DMS114 treated with DMSO at 0.1 percent for 48 hours (cell line): ENCODE results near the gene MYH13.

Experiments used
- DNase-seq: peaks from one replicate; lab custom pipeline; 2025; ENCODE audit not compliant: unreplicated experiment; lab: John Stamatoyannopoulos, UW

The MYH13 gene

GRCh38 chr17:10372906-10373305, at the start of gene MYH13:
TSS of gene MYH13 (minus strand) at chr17:10373006. CDS start at chr17:10364530, 8,476 bp downstream.
- no peak for DNase-seq

DNA sequence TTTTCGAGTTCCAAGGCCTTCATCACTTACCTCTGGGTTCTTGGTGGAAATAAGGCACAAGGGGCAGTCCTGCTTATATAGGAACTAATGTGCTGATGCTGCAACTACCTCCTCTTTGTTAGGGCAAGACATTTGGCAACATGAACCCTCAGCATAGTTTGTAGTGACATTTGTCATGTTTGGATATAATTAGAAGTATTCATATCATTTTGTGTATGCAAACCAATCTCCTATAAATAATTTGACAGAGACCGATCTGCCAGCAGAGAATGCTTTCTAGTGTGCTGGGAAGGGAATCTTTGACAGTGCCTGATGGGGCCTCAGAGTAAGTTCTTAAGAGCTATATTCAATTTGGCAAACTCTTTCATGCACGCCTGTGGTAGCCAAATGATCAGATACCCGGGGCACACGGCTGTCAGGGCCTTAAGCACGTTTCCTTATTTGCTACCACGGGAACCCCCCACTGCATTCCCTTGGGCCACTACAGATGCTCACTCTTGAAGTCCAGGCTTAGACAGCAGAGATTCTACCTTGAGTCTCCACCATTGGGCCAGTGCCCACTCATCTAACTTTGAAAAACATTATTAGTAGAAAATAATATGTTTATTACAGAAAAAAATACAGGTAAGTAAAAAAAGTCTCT, 49.2 kb upstream of the MYH13 start, which contains the start of gene MYH8:
TSS of gene MYH8 (minus strand) at position 51 of the 643 bp plus-strand sequence. CDS start 1,723 bp downstream, outside the sequence.
- DNase-seq = no peak

DNA sequence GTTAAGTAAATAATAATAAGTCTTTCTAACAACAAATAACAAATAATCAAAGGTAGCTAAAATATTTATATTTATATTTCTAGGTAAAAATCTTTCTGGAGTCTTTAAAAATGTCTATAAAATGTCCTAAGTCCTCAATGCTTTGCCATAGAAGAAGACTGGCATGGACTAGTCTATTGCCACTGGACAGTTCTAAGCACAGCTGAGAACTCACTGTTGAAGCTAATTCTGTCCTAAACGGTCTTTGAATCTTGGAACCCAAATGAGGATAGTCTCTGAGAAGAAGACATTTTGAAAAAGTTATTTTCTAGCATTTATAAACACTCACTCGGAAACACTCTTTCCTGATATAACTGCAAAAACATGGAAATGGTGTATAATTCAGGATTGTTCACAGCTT, 48.4 kb upstream of the MYH13 start:
- DNase-seq = no peak

DNA sequence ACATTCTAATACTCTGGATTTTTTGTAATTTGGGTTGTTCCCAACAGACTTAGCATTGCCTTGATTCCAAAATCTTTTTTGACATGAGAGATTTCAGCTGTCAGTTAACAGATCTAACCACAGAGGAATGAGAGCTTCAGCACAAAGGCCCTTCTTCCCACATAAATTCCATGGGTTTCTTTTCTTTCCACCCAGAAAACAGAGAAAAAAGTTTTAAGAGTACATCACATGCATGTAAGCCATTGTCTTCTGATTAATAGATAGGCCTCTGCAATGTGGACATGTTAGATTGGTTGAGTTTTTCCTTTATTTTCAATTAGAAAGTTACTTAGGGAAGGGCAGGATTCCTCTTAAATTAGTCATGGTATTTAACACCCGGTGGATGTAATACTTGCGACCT, 48.0 kb upstream of the MYH13 start:
- DNase-seq = no peak

DNA sequence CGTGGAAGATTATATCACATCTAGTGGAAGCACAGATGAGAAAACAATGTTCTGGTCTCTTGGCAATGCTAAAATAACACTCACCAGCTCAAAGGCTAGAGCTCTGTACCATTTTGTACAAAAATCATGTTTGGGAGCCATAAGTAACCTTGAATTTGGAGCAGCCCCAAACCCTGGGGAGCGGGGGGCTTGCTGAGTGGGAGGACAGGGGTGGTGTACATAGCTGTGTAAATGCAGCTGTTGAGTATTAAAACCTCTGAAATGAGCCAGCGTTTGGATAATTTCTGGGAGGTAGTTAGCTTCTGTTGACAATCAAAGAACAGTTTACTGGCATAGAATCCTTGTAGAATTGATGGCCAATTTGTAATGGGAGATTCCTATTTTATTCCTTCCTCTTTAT, 44.6 kb upstream of the MYH13 start:
- DNase-seq = no peak

DNA sequence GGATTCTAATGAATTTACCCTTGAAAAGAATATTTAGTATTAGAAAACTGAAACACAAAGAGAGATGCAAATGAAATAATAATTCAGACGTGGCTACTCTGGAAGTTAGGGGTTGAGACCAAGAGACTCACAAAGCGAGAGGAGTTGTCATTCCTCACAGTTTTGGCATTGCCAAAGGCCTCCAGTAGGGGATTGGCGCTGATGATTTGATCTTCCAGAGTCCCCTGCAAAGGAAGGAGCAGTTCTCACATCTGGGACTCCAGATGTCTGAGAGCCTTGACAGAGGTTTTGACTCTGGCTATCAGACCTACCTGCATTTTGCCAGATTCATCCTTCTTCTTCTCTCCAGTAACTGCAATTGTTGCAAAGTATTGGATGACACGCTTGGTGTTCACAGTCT, 42.4 kb upstream of the MYH13 start:
- no peak for DNase-seq

DNA sequence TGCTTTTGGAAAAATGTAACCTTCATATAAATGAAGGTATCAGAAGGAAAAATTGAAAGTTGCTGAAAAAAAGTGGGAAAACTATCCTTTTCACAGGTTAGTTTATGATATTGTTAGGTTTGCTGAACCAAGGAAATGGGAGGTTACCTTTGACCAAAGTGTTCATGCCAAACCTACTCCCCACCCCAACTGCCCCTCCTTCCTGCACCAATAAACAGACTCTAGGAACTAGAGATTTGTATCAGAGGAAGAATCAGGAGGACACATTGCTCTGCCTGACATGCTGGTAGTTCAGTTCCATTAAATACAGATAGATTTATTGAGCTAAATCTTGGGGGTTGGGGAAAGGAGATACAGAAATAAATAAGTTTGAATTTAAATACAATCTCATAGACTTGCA, 30.8 kb upstream of the MYH13 start:
- no peak for DNase-seq

DNA sequence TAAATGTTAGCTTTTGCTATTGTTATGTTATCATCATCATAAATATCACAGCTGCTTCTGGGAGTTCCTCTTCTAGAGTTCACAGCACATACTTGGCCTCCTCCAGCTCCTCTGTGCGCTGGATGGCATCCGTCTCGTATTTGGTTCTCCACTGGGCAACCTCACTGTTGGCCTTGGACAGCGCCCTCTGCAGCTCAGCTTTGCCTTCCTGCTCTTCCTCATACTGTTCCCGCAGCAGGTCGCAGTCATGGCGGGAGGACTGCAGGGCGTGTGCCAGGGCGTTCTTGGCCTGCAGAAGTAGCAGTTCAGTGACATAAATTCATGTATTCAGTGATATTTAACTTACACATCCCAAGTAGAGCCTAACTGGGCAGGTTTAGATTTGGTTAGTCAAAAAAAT, 25.5 kb upstream of the MYH13 start:
- no peak for DNase-seq

DNA sequence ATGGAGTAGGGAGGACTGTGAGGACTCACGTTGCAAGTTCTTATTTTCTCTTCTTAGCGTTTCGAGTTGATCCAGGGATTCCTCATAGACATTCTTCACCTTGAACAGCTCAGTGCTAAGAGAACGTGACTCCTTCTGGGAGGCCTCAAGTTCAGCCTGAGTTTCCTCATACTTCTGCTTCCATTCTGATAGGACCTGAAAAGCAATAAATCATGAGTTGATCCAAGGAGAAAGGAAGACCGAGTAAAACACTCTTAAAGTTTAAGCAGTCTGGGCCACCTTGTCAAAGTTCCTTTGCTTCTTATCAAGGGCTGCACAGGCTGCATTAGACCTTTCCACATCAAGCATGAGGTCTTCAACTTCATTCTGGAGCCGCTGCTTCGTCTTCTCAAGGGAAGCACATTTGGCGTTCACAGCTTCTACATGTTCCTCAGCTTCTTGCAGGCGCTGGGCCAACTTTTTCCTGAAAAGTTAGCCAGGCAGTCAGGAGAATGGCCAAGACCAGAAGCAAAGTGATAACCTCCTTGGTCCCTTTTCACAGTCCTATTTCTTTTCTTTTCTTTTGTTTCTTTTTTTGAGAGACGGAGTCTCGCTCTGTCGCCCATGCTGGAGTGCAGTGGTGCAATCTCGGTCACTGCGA, 23.8 kb upstream of the MYH13 start:
- no peak for DNase-seq

DNA sequence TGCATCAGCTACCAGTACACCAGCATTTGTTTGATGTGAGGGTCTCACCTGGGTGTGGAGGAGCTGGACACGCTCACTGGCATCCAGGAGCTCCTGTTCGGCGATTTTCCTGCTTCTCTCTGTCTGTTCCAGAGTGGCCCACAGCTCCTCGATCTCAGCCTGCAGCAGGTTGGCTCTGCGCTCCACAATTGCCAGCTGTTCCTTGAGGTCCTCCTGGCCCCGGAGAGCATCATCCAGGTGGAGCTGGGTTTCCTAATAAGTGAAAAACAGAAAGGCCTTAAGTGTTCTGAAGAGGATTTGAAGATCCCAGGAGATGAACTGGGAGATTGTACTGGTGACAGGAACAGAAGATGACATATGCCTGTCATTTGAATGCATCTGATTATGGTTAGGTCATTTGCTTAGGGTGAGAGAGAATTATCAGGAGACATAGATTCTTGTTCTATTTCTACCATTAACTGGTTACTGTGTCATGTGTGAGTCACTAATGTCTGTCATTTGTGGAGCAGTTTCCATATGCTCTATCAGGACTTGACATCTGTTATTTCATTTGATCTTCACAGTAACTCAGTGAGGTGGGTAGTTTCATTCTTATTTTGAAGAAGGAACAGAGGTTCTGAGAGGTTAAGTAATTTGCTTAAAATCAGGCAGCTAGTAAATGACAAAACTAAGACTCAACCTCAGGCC, 21.5 kb upstream of the MYH13 start:
- DNase-seq = no peak

DNA sequence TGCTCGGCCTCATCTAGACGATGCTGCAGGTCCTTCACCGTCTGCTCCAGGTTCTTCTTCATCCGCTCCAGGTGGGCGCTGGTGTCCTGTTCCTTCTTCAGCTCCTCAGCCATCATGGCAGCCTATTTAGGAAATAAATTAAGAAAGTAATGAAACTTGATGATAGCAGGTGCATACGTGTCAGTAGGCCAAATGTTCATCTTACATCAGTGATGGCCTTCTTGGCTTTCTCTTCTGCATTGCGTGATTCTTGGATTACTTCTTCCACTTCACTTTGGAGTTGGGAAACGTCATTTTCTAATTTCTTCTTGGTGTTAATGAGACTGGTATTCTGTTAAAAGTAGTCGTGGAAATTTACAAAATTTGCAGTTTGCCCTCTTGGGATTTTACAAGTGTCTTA, 20.1 kb upstream of the MYH13 start:
- DNase-seq = no peak

- DNase-seq = no peak
Measured at GRCh38 chr17:10385871-10386270, 13.1 kb upstream of the MYH13 start.

GRCh38 chr17:10384175-10384574, 11.4 kb upstream of the MYH13 start:
- DNase-seq = no peak

DNA sequence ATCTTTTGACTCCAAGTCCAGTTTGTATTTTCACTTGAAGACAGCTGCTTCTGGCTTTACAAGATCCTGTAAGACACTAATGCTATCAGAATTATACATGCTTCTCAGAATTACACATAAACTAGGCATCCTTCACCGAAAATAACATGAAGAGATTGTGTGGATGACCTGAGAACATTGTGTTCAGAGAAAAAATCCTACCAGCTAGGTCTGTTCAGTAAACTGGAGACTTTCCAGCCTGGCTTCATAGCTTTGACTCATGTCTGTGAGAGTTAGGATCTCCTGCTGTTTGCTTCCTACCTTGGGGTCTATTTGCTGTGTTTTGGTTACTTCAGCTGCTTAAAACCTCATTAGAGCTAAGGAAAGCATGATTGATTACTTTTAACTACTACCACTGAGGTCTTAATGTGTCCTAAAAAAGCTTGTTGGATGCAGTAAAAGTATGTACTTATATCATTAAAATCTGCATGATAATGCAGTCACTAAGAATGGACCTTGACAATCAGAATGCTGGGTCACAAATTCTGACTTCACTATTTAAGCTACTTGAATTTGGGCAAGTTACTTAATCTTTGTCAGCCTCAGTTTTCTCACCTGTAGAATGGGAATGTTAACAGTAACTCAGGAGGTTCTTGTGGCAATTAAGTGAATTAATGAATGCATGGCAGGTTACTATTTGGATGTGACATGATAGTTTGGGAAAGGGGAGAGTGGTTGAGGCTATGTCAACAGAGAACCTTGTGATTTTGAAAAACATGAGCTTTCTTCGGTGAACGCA, 8.0 kb upstream of the MYH13 start:
- no peak for DNase-seq

DNA sequence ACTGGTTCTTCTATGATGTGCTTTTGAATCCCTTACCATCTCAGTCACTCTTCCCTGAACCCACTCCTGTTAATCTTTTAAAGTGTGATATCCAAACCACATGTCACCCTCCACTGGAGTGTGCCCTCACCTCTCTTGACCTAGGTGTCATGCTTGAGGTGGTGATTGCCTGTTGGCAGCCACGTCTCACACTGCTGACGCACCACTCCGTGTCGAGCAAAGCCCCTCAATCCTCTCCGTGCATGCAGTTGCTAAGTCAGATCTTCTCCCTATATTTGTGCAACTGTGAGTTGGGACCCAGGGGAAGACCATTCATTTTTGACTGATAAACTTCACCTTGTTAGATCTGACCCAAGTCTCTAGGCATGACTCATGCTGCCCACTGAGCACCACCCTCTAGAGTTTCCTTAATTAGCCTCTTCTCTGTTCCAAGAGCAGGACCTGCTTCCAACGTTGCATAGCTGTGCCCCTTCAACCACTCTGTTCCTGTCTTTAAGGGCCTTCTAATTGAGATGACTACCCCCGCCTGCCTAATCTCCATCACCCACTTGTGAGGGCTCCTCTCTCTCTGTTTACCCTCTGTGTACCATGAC, 2.7 kb downstream of the MYH13 start:
- no peak for DNase-seq

DNA sequence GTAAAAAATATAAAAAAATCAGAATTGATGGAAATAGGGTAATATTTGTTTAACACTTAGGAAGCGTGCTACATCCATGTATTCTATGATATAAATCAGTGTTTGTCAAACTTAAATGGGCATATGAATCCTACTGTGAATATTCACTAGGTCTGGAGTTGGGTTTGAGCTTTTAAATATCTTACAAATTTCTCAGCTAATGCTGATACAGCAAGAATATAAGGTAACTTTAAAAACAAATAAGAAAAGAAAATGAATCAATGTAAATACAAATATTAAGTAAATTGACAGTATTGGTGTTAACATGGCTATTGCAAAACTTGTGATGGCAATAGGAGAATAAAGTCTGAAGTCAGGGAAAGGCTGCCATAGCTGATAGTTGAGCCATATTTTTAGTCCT, 3.6 kb downstream of the MYH13 start:
- DNase-seq = no peak

DNA sequence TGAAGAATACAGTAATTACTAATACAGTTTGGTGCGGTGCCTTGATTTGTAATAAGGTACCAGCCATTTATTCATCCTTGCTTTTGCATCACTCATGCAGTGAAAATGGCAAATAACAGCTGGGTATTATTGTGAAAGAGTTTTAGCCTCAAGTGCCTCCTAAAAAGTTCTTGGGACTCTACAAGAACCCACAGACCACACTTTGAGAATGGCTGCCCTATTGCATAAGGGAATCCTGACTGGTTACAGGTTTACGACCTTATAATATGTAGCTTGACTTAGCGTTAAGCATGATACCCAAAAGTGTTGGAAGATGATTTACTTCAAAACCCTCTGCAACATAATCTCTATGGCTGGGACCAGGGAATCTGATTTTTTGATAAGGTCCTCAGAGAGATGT, 4.2 kb downstream of the MYH13 start:
- no peak for DNase-seq

DNA sequence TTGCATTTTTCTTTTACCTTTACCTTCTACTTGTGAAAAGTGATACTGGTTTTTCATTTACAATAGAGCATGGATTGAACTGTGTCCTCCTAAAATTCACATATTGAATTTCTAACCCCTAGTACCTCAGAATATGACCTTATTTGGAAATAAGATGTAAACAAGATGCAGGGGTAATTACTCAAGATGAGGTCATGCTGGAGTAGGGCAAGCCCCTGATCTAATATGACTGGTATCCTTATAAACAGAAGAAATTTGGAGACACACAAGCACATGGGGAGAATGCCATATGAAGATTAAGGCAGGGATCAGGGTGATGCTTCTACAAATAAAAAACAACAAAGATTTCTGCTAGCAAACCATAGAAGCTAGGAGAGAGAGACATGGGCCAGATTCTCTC, 12.2 kb downstream of the MYH13 start:
- DNase-seq = no peak

GRCh38 chr17:10357768-10358167, 15.0 kb downstream of the MYH13 start:
- no peak for DNase-seq

GRCh38 chr17:10354651-10355050, 18.2 kb downstream of the MYH13 start:
- DNase-seq = no peak

- DNase-seq = no peak
Measured at GRCh38 chr17:10352893-10353292, 19.9 kb downstream of the MYH13 start.
